Measurements from ENCODE around the gene TFCP2L1. TPM values are rescaled to one million over a fixed set of nuclear protein-coding genes. Genes with fewer than 3 reads are reported as not detected.

Gene TFCP2L1
- total and polyA plus RNA-seq, 2 donors (not counting 3 experiments of a cell fraction or from before 2014, with no cell fraction given): not detected

DNA sequence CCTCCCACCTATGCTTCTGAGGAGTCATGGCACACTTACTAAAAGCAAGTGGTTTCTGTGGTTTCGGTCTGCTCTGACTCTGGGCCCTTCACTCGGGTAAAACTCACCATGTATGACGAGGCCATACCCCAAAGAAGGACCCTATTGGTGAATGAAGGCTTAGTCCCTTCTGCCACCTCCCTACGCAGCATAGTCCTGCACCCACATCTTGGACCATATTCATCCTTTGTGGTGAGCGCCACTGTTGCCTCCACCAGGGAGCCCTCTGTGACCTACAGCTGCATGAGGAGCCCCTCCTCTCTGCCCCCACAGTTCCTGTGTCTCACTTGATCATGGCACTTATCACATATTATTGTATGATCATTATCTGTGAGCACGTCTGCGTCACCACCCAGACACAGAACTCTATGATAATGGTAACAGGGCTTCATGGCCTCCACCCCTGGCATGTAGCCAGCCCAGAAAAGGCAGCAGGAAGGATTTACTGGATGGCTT lies 113.3 kb downstream of the TFCP2L1 start:
- no peaks in the 10 kb centered on the region for H3K9me1 ChIP-seq (replicated peaks; ENCODE audit: control insufficient read depth, extremely low read depth, insufficient read depth, low read length)
- no peaks in the 10 kb centered on the region for H3K27me3 ChIP-seq (ENCODE audit: control insufficient read depth in 2 of 2, insufficient read depth in 2 of 2, low read length in 2 of 2)
- DNase-seq (ENCODE audit: low read depth, low spot score) (no peak), FAIRE-seq (no peak)
- H3K36me3 ChIP-seq (ENCODE audit: control insufficient read depth in 2 of 2, extremely low read depth in 1 of 2, insufficient read depth in 2 of 2, low read length in 2 of 2): no peaks in the 10 kb centered on the region
- no peaks in the 10 kb centered on the region for H3K4me1 ChIP-seq (ENCODE audit: control insufficient read depth, extremely low read depth, insufficient read depth, low read length)
- H3K9me3 ChIP-seq (replicated peaks; ENCODE audit: control insufficient read depth, insufficient read depth, low read length): no peaks in the 10 kb centered on the region
- ChIA-PET CTCF (no interaction called here), POLR2A (no interaction called here)
- no peak overlapping the region for H3K4me2 ChIP-seq (ENCODE audit: insufficient read depth, low read length)
- intact Hi-C loops (cut with micrococcal nuclease) (no loop called here), dilution Hi-C loops (cut with MboI; ENCODE audit: extremely low pct_ligation_motif_present, low sequenced_read_pairs) (no loop called here)
- H3K27ac ChIP-seq (ENCODE audit: insufficient read depth, low read depth, low read length): no peak overlapping the region
- no peak overlapping the region for H3K4me3 ChIP-seq (replicated peaks in 1 of 3; ENCODE audit: insufficient read depth in 1 of 3, low read depth in 1 of 3, low read length in 3 of 3)
- H3K79me2 ChIP-seq (ENCODE audit: control insufficient read depth, insufficient read depth, low read length): no peaks in the 10 kb centered on the region
- H4K20me1 ChIP-seq (replicated peaks; ENCODE audit: control insufficient read depth, extremely low read depth, insufficient read depth, low read length): no peaks in the 10 kb centered on the region
- no peak overlapping the region for H2AFZ ChIP-seq (ENCODE audit: low read depth, low read length)
- TF ChIP-seq, protein P1, sequence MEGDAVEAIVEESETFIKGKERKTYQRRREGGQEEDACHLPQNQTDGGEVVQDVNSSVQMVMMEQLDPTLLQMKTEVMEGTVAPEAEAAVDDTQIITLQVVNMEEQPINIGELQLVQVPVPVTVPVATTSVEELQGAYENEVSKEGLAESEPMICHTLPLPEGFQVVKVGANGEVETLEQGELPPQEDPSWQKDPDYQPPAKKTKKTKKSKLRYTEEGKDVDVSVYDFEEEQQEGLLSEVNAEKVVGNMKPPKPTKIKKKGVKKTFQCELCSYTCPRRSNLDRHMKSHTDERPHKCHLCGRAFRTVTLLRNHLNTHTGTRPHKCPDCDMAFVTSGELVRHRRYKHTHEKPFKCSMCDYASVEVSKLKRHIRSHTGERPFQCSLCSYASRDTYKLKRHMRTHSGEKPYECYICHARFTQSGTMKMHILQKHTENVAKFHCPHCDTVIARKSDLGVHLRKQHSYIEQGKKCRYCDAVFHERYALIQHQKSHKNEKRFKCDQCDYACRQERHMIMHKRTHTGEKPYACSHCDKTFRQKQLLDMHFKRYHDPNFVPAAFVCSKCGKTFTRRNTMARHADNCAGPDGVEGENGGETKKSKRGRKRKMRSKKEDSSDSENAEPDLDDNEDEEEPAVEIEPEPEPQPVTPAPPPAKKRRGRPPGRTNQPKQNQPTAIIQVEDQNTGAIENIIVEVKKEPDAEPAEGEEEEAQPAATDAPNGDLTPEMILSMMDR (IDR thresholded peaks at IDR 0.05; ENCODE audit: extremely low read depth in 1 of 2, insufficient read depth in 1 of 2, low read depth in 1 of 2, low read length in 2 of 2): no peak
- no peak for TF ChIP-seq EZH2 (IDR thresholded peaks at IDR 0.05; ENCODE audit: borderline replicate concordance, low read depth, low read length, severe bottlenecking)
- no peak for TF ChIP-seq MYC (IDR thresholded peaks at IDR 0.05; ENCODE audit: low read depth, low read length)
- TF ChIP-seq POLR2A (IDR thresholded peaks at IDR 0.05; ENCODE audit: low read depth, low read length): no peak
- no peak for TF ChIP-seq POLR2AphosphoS5 (IDR thresholded peaks at IDR 0.05; ENCODE audit: insufficient read depth, low read depth, low read length)
- no peak for TF ChIP-seq JUN (IDR thresholded peaks at IDR 0.05; ENCODE audit: borderline replicate concordance, insufficient read depth, insufficient read length, low read depth)
- no peak for TF ChIP-seq FOS (IDR thresholded peaks at IDR 0.05; ENCODE audit: borderline replicate concordance, insufficient read depth, low read length)
- no peak for TF ChIP-seq GATA2 (IDR thresholded peaks at IDR 0.05; ENCODE audit: insufficient read depth, insufficient read length, low read depth, low read length)
- TF ChIP-seq, protein P2, sequence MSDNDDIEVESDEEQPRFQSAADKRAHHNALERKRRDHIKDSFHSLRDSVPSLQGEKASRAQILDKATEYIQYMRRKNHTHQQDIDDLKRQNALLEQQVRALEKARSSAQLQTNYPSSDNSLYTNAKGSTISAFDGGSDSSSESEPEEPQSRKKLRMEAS (IDR thresholded peaks at IDR 0.05; ENCODE audit: insufficient read depth, insufficient read length): no peak
- no peak overlapping the region for H3K9ac ChIP-seq (replicated peaks; ENCODE audit: extremely low read depth, insufficient read depth, low read length)
- BruUV-seq (replicated peaks): no TSS peak

Measured in endothelial cell of umbilical vein (primary cell).